ENCODE data around the gene NMNAT2.

GRCh38 chr1:183417772-183418491 is at the start of gene NMNAT2:
- TF ChIP-seq CTCF (IDR thresholded peaks at IDR 0.05), result no peak
- TF ChIP-seq POLR2A (IDR thresholded peaks at IDR 0.05), result no peak
- TF ChIP-seq EP300 (IDR thresholded peaks at IDR 0.05), result no peak

Measured in ovary (tissue), 3 donors.